Ammon's horn (tissue), 1 donor: ENCODE measurements around the gene SMCO2.

ENCODE experiments used
- DNase-seq: peaks from one replicate; pipeline ENCODE4 v3.0.0-alpha.2; 2016; ENCODE audit warnings: low spot score

SMCO2 gene

GRCh38 chr12:27455589-27455988 is 9.1 kb downstream of the SMCO2 start:
- no peak for DNase-seq

- DNase-seq: no peak
Measured at GRCh38 chr12:27456618-27457017, 10.1 kb downstream of the SMCO2 start.

- no peak for DNase-seq
Measured at GRCh38 chr12:27460471-27460978, 14.0 kb downstream of the SMCO2 start.

- DNase-seq: no peak
Measured at GRCh38 chr12:27462151-27462694, 15.7 kb downstream of the SMCO2 start.

- DNase-seq: no peak
Measured at GRCh38 chr12:27462851-27463250, 16.3 kb downstream of the SMCO2 start.

GRCh38 chr12:27463511-27464219 is 17.1 kb downstream of the SMCO2 start:
- no peak for DNase-seq

- DNase-seq: no peak
Measured at GRCh38 chr12:27464220-27464554, 17.7 kb downstream of the SMCO2 start.

GRCh38 chr12:27467641-27468040 is 21.1 kb downstream of the SMCO2 start:
- no peak for DNase-seq

GRCh38 chr12:27468241-27468640 is 21.7 kb downstream of the SMCO2 start:
- no peak for DNase-seq

- DNase-seq: no peak
Measured at GRCh38 chr12:27469176-27469736, 22.7 kb downstream of the SMCO2 start.

- DNase-seq: no peak
Measured at GRCh38 chr12:27472604-27473003, 26.1 kb downstream of the SMCO2 start.

GRCh38 chr12:27474344-27474743 is 27.8 kb downstream of the SMCO2 start:
- DNase-seq: no peak

GRCh38 chr12:27477049-27477448 is 30.5 kb downstream of the SMCO2 start:
- no peak for DNase-seq

GRCh38 chr12:27478949-27479348 is 32.4 kb downstream of the SMCO2 start:
- no peak for DNase-seq

GRCh38 chr12:27480016-27480415 is 33.5 kb downstream of the SMCO2 start:
- no peak for DNase-seq

- DNase-seq: no peak
Measured at GRCh38 chr12:27486961-27487360, 40.4 kb downstream of the SMCO2 start.

- DNase-seq: no peak
Measured at GRCh38 chr12:27488479-27488878, 41.9 kb downstream of the SMCO2 start.

- DNase-seq: no peak
Measured at GRCh38 chr12:27491226-27491625, 44.7 kb downstream of the SMCO2 start.

- DNase-seq: no peak
Measured at GRCh38 chr12:27493260-27493940, 46.9 kb downstream of the SMCO2 start.

GRCh38 chr12:27497446-27497845 is 50.9 kb downstream of the SMCO2 start:
- DNase-seq: no peak

- DNase-seq: no peak
Measured at GRCh38 chr12:27498149-27498548, 51.6 kb downstream of the SMCO2 start.

GRCh38 chr12:27498761-27499160 is 52.2 kb downstream of the SMCO2 start:
- no peak for DNase-seq

GRCh38 chr12:27499377-27499776 is 52.8 kb downstream of the SMCO2 start:
- DNase-seq: no peak
